Measurements from ENCODE around the gene TPO. TPM values are rescaled to one million over a fixed set of nuclear protein-coding genes. Genes with fewer than 3 reads are reported as not detected.

Gene TPO
- total RNA-seq, 1 donor from 2014 or later = not detected

DNA sequence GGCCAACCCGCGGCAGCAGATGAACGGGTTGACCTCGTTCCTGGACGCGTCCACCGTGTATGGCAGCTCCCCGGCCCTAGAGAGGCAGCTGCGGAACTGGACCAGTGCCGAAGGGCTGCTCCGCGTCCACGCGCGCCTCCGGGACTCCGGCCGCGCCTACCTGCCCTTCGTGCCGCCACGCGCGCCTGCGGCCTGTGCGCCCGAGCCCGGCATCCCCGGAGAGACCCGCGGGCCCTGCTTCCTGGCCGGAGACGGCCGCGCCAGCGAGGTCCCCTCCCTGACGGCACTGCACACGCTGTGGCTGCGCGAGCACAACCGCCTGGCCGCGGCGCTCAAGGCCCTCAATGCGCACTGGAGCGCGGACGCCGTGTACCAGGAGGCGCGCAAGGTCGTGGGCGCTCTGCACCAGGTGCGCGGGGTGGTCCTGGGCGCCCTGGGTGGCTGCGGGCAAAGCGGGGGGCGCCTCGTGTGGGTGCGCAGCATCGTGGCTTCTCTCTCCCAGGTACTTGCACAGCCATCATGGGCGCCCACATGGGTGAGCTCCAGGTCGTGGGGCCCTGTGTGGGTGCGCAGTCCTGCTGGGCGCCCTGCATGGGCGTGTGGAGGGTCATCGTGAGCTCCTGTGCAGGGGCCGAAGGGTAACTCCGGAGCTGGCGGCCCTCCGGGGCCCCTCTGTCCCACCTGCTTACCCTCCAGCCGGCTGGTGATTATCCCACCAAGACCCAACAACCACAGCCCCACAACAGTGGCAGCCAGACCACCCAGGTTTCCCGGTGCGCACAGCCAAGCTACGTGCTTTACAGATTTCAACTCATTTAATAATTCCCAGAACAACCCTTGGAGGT, 64.2 kb downstream of the TPO start:
- intact Hi-C loops (cut with micrococcal nuclease) = no loop called here
- Mint-ChIP-seq H3K4me3 (no peak overlapping the region), H3K27me3 (peaks cover 2% of the 10 kb centered on the region), H3K4me1 (no peaks in the 10 kb centered on the region), H3K9me3 (no peaks in the 10 kb centered on the region), H3K36me3 (ENCODE audit: low read depth) (no peaks in the 10 kb centered on the region), H3K27ac (no peak overlapping the region)
- DNase-seq = no peak

DNA sequence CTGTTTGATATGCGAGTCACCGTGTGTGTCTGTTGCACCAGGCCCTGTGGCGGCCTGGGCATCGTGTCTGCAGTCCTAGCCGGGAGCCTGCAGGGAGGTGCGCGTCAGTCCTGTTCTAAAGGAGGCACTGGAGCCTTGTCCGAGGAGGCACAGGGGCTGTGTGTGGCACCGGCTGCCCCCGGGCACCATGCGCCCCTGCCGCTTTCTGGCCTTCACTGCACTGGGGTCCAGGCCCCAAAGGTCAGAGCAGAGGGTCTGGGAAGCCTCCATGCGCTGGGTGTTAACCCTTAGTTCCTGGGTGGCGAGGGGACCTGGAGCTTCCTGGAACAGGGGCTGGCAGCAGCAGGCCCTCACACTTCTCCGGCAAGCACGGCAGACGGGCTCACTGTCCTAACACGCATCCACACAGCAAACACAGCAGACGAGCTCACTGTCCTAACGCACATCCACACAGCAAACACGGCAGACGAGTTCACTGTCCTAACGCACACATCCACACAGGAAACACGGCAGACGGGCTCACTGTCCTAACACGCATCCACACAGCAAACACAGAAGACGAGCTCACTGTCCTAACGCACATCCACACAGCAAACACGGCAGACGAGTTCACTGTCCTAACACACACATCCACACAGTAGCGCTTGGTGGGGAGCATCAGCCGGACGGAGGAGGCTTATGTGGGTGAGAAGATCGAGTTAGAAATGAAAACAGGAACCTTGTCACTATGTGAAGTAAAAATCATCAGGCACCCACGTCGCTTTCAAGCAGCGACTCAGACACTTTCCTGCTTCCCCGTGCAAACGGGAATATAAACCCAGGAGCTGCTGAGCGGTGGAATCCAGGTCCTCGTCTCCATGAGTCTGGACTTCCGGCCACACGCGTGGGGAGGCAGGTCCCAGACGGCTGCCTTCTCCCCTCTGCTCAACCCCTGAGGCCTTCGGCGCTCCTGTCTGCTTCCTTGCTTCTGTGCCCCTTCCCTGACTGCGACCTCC, 65.3 kb downstream of the TPO start:
- intact Hi-C loops (cut with micrococcal nuclease) = no loop called here
- no peaks in the 10 kb centered on the region for H3K4me1 Mint-ChIP-seq
- H3K36me3 Mint-ChIP-seq (ENCODE audit: low read depth) = no peaks in the 10 kb centered on the region
- H3K9me3 Mint-ChIP-seq = no peaks in the 10 kb centered on the region
- H3K4me3 Mint-ChIP-seq = no peak overlapping the region
- no peak for DNase-seq
- H3K27me3 Mint-ChIP-seq = peaks cover 2% of the 10 kb centered on the region
- no peak overlapping the region for H3K27ac Mint-ChIP-seq

DNA sequence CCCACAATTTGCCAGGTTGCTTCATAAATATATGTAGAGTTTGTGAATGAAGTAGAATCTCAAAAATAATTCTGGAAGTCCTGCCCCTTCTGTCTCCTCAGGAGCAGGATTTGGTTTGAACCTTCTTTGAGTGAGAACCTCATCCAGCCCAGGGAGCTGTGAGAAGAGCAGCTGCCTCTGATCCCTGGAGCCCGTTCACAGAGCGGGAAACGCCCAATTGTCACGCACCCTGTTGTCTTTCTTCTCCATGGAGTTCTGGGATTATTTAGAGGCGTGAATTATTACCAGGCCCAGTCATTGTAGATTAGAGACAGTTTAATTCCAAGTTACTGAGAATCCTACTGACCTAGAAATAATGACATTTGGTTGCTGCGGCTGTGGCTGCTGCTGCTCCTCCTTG, 66.1 kb downstream of the TPO start:
- no peak overlapping the region for H3K27ac Mint-ChIP-seq
- intact Hi-C loops (cut with micrococcal nuclease) = no loop called here
- no peak for DNase-seq
- peaks cover 2% of the 10 kb centered on the region for H3K27me3 Mint-ChIP-seq
- H3K4me1 Mint-ChIP-seq = no peaks in the 10 kb centered on the region
- H3K9me3 Mint-ChIP-seq = no peaks in the 10 kb centered on the region
- H3K36me3 Mint-ChIP-seq (ENCODE audit: low read depth) = no peaks in the 10 kb centered on the region
- no peak overlapping the region for H3K4me3 Mint-ChIP-seq

DNA sequence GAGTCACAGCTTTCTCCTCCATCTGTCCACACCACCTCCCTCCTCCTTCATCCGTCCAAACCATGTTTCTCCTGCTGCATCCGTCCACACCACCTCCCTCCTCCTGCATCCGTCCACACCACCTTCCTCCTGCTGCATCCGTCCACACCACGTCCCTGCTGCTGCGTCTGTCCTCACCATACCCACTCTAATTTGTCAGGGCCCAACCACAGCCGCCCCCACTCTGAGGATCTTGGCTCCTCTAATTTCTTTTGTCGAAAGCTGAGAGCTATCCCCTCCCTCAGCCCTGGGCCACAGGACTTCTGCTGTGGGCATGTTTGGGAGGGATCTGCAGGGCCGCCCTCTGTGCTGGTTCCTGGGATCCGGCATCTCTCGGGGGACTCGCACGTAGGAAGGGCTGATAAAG, 67.4 kb downstream of the TPO start:
- intact Hi-C loops (cut with micrococcal nuclease) = no loop called here
- H3K4me1 Mint-ChIP-seq = no peaks in the 10 kb centered on the region
- no peak overlapping the region for H3K27ac Mint-ChIP-seq
- no peak overlapping the region for H3K4me3 Mint-ChIP-seq
- DNase-seq = no peak
- no peaks in the 10 kb centered on the region for H3K9me3 Mint-ChIP-seq
- H3K36me3 Mint-ChIP-seq (ENCODE audit: low read depth) = no peaks in the 10 kb centered on the region
- H3K27me3 Mint-ChIP-seq = peaks cover 2% of the 10 kb centered on the region

DNA sequence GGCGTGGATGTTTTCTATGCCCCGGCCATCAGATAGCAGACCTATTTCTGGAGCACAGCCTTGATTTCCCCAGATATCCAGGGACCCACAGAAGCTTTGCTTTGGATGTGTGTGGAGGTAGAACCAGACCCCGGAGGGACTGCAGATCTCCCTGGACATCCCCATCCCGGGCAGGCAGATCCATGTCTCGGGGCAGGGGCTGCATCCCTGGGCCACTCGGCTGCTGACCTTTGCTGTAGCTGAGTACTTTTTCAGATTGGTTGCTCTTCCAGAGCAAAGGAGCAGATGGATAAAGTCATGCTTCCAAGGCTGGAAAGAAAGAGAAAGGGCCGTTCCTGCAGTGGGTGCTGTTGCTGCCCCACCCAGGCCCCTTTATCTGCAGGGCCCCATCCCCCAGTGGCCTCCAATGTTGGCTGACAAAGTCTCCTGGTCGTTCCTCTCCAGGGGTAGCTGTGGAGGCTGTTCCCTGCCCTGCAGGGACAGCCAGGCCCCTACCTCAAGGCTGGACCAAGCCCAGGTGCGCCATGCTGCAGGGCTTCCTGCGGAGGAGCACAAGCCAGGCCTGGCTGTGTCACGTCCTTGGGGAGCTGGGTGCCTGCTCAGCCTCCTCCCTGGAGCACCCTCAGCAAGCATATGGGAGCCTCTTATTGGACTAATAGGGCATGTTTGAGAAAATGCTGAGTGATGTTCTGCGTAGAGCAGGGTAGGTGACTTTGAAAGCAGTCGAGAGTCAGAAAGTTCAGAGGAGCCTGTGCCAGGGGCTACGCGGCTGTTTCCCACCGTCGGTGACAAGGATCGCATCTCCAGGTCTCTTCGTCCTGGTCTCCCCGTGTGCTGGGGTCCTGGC, 68.4 kb downstream of the TPO start:
- DNase-seq = no peak
- H3K27me3 Mint-ChIP-seq = peaks cover 2% of the 10 kb centered on the region
- no peak overlapping the region for H3K27ac Mint-ChIP-seq
- no peak overlapping the region for H3K4me3 Mint-ChIP-seq
- no peaks in the 10 kb centered on the region for H3K4me1 Mint-ChIP-seq
- no peaks in the 10 kb centered on the region for H3K36me3 Mint-ChIP-seq (ENCODE audit: low read depth)
- intact Hi-C loops (cut with micrococcal nuclease) = no loop called here
- H3K9me3 Mint-ChIP-seq = no peaks in the 10 kb centered on the region

DNA sequence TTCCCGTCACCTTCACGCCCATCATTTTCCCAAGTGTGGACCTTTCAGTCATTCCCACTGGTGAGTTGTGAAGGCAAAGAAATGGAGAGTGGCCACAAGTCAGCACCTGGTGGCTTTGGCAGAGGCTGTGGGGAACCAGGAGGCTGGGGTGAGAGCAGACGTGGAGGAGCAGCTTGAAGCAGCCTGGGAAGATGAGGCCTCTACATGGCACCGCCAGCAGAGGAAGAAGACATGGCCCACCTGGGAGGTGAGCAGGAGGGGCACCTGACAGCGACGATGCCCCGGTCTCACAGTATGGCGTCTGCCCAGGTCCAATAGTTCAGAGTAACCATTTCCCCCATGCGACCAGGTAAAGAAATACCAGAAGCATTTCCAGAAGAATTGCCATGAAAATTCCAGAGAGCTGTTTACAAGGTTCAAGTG, 69.0 kb downstream of the TPO start:
- peaks cover 2% of the 10 kb centered on the region for H3K27me3 Mint-ChIP-seq
- no peak for DNase-seq
- H3K27ac Mint-ChIP-seq = no peak overlapping the region
- intact Hi-C loops (cut with micrococcal nuclease) = no loop called here
- H3K4me1 Mint-ChIP-seq = no peaks in the 10 kb centered on the region
- no peaks in the 10 kb centered on the region for H3K9me3 Mint-ChIP-seq
- H3K4me3 Mint-ChIP-seq = no peak overlapping the region
- no peaks in the 10 kb centered on the region for H3K36me3 Mint-ChIP-seq (ENCODE audit: low read depth)

DNA sequence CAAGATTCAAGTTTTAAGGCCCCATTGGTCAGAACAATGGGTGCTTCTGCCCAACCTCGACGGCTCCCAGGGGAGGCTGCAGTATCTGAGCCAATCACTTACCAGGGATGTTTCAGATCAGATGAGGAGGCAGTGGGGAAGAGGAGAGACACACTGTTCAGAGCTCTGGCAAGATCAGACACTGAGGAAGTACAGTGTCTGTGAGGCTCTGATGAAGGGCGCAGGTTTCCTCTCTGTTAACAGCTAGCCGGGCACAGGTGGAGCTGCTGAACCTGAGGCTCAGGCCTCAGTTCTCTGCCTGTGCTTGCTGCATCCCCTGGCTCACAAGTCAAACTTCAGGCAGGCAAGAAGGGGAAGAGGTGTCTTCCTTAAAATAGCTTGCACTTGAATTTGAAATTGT, 69.7 kb downstream of the TPO start:
- H3K4me3 Mint-ChIP-seq = no peak overlapping the region
- H3K9me3 Mint-ChIP-seq = no peaks in the 10 kb centered on the region
- no peak for DNase-seq
- no peak overlapping the region for H3K27ac Mint-ChIP-seq
- intact Hi-C loops (cut with micrococcal nuclease) = no loop called here
- H3K4me1 Mint-ChIP-seq = no peaks in the 10 kb centered on the region
- H3K36me3 Mint-ChIP-seq (ENCODE audit: low read depth) = no peaks in the 10 kb centered on the region
- peaks cover 2% of the 10 kb centered on the region for H3K27me3 Mint-ChIP-seq

DNA sequence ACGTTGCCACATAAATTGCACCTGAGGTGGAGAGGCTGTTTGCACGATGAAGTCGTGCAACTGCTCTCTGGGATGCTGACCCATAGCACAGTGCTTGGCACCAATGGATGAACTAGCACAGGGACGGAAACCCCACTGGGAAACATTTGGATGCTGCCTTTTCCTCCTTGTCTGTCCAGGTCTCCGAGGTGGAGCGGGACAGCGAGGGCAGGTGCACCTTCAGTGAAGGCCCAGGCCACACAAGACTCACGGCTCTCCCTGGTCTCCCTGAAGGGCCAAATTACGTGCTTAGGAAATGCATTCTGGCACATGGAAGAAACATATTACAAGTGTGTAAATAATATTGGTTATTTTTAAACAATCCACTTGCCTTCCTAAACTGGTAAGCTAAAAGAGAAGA, 70.3 kb downstream of the TPO start:
- no peak for DNase-seq
- Mint-ChIP-seq H3K27me3 (peaks cover 2% of the 10 kb centered on the region), H3K9me3 (no peaks in the 10 kb centered on the region), H3K36me3 (ENCODE audit: low read depth) (no peaks in the 10 kb centered on the region), H3K4me3 (no peak overlapping the region), H3K27ac (no peak overlapping the region), H3K4me1 (no peaks in the 10 kb centered on the region)
- intact Hi-C loops (cut with micrococcal nuclease) = no loop called here

DNA sequence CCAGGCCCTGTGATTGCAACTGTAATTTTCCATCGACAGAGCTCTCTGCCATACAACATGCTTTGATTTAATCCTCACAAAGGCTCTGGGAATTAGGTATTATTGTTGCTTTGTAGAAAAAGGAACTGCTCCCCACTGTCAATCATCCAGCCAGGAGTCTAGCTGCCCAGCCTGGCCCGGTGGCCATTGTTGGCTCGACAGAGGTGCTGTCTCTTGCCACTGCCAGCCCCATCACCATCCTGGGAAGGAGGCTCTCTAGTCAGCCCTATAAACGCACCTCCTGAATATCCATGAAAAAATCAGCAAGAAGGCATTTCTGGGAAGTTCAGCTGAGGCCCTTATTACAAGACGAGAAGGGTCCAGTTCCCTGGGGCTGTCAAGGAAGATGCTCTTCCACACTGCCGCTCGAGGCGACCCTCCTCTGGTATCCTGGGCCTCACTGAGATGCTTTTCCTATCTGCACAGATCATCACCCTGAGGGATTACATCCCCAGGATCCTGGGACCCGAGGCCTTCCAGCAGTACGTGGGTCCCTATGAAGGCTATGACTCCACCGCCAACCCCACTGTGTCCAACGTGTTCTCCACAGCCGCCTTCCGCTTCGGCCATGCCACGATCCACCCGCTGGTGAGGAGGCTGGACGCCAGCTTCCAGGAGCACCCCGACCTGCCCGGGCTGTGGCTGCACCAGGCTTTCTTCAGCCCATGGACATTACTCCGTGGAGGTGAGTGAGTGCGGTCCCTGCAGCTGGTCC, 71.0 kb downstream of the TPO start:
- H3K4me1 Mint-ChIP-seq = no peaks in the 10 kb centered on the region
- intact Hi-C loops (cut with micrococcal nuclease) = no loop called here
- H3K4me3 Mint-ChIP-seq = no peak overlapping the region
- H3K27me3 Mint-ChIP-seq = peaks cover 2% of the 10 kb centered on the region
- no peak for DNase-seq
- no peak overlapping the region for H3K27ac Mint-ChIP-seq
- no peaks in the 10 kb centered on the region for H3K9me3 Mint-ChIP-seq
- H3K36me3 Mint-ChIP-seq (ENCODE audit: low read depth) = no peaks in the 10 kb centered on the region

DNA sequence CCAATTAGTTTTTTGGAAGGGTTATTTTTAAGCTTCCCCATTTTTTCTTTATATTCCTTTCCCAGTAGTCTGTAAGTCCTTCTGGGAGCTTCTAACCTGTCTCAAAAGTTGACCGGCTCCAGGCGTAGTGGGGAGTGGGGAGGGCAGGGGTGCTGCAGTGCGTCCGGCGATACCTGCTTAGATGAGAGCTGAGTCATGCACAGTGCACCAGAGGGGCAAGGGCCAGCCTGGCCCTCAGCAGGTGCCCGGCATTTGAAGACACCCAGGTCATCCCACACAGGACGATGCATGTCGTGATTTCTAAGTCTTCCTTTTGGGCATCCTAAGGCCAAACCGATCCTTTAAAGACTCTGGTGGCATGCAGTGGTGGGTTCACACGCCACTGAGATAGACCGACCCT, 73.4 kb downstream of the TPO start:
- H3K4me3 Mint-ChIP-seq = no peak overlapping the region
- no peak for DNase-seq
- intact Hi-C loops (cut with micrococcal nuclease) = no loop called here

DNA sequence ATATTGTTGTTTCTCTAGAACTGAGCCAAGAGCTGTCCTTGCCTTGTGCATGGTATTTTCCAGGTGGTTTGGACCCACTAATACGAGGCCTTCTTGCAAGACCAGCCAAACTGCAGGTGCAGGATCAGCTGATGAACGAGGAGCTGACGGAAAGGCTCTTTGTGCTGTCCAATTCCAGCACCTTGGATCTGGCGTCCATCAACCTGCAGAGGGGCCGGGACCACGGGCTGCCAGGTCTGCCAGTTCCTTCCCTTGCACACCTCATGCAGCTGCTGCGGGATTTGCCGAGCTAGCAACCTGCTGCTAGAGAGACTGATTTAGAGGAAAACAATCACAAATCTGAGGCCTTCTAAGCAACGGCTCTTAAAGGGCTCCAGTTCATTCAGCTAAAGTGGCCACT, 74.5 kb downstream of the TPO start:
- Mint-ChIP-seq H3K9me3 (no peaks in the 10 kb centered on the region), H3K36me3 (ENCODE audit: low read depth) (no peaks in the 10 kb centered on the region), H3K27me3 (no peaks in the 10 kb centered on the region), H3K27ac (no peak overlapping the region), H3K4me1 (no peaks in the 10 kb centered on the region), H3K4me3 (no peak overlapping the region)
- no peak for DNase-seq
- intact Hi-C loops (cut with micrococcal nuclease) = no loop called here

More for the DNA sequence above, 73.4 kb downstream of the TPO start:
- Mint-ChIP-seq H3K27me3 (no peaks in the 10 kb centered on the region), H3K27ac (no peak overlapping the region), H3K4me1 (no peaks in the 10 kb centered on the region), H3K9me3 (no peaks in the 10 kb centered on the region), H3K36me3 (ENCODE audit: low read depth) (no peaks in the 10 kb centered on the region)

DNA sequence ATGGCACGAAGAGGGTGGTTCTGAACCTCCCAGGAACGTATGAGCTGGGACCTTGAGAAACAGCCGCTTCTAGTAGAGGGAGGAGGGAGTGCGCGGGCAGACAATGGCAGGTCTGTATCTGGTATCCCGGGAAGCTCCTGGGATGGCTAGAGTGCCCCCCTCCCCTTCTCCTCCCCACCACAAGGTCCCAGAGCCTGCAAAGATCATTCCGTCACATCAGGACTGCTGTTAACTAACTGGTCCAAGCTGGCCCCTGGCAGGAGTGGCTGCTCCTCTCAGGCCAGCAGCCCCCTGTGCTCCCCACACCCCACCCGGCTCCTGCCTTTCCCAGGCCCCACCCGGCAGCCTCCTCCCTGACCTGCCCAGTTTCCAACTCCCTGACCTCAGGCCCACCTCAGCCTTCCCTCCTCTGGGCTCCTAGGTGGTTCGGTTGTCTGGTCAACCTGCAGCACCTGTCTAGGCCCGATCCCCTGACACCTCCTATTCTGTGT, 75.0 kb downstream of the TPO start:
- Mint-ChIP-seq H3K9me3 (no peaks in the 10 kb centered on the region), H3K27me3 (no peaks in the 10 kb centered on the region), H3K4me1 (no peaks in the 10 kb centered on the region), H3K27ac (no peak overlapping the region), H3K4me3 (no peak overlapping the region), H3K36me3 (ENCODE audit: low read depth) (no peaks in the 10 kb centered on the region)
- intact Hi-C loops (cut with micrococcal nuclease) = no loop called here
- no peak for DNase-seq

DNA sequence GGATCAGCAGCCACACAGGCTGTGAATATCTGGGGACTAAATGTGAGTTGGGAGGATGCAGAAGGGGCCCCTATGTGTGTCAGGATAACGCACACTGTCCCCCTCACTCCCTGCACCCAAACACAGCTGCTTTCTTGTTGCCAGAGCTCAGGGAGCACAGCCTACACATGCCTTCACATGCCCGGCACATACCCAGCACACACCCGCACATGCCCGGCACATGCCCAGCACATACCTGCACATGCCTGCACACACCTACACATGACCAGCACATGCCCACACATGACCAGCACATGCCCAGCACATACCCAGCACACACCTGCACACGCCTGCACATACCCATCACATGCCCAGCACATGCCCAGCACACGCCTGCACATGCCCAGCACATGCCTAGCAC, 75.6 kb downstream of the TPO start:
- Mint-ChIP-seq H3K36me3 (ENCODE audit: low read depth) (no peaks in the 10 kb centered on the region), H3K27ac (no peak overlapping the region), H3K27me3 (no peaks in the 10 kb centered on the region), H3K4me3 (no peak overlapping the region), H3K4me1 (no peaks in the 10 kb centered on the region), H3K9me3 (no peaks in the 10 kb centered on the region)
- no peak for DNase-seq
- intact Hi-C loops (cut with micrococcal nuclease) = no loop called here
